C4-2B (cell line): ENCODE data around the gene TOLLIP.

Experiments
- ZFX ChIP-seq: fragments of 450-650 bp; IDR thresholded peaks from 2 replicates; pipeline ENCODE4 v1.6.1; 2017
- TF ChIP-seq, protein P1 (sequence below): fragments of 450-650 bp; conservative IDR thresholded peaks from 2 replicates; pipeline ENCODE4 v1.5.1; 2017; ENCODE audit warnings: mild to moderate bottlenecking

- TF ChIP-seq, protein P1, sequence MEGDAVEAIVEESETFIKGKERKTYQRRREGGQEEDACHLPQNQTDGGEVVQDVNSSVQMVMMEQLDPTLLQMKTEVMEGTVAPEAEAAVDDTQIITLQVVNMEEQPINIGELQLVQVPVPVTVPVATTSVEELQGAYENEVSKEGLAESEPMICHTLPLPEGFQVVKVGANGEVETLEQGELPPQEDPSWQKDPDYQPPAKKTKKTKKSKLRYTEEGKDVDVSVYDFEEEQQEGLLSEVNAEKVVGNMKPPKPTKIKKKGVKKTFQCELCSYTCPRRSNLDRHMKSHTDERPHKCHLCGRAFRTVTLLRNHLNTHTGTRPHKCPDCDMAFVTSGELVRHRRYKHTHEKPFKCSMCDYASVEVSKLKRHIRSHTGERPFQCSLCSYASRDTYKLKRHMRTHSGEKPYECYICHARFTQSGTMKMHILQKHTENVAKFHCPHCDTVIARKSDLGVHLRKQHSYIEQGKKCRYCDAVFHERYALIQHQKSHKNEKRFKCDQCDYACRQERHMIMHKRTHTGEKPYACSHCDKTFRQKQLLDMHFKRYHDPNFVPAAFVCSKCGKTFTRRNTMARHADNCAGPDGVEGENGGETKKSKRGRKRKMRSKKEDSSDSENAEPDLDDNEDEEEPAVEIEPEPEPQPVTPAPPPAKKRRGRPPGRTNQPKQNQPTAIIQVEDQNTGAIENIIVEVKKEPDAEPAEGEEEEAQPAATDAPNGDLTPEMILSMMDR: no peak
- TF ChIP-seq ZFX: no peak
Observed at GRCh38 chr11:1307163-1307870, 2.1 kb downstream of the TOLLIP start.
